ENCODE results near the gene JMJD1C.
A peak's percentile ranks its signal among the peaks of the same experiment; 100 is the strongest.
"Not testable (repeated sequence)": the region's sequence is repeated elsewhere in the genome, so short reads cannot be mapped to it uniquely, and the experiment has no call there.

JMJD1C gene

DNA sequence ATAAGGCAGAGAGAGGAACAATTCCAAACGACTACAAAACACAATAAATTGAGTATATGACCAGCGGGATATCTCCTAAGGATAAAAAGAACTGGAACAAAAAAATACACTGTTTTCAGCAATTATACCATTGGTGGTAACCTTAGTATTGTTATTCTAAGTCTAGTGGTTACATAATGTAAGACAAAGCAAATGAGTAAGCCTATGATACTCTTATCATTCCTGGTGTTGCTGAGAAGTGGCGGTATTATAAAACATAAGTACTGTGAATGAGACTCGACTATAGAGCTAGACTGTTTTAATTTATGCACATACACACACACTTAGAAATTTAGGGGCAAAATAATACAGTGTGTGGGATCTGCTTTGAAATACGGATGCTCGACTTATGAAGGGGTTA lies 225.0 kb downstream of the JMJD1C start:
- no peak for TF ChIP-seq ZFX (IDR thresholded peaks at IDR 0.05)
- TF ChIP-seq CTCF (conservative IDR thresholded peaks at IDR 0.05): no peak
- no peak overlapping the region for H3K27ac ChIP-seq

- H3K27ac ChIP-seq: no peak overlapping the region
- TF ChIP-seq ZFX (IDR thresholded peaks at IDR 0.05) (no peak), CTCF (conservative IDR thresholded peaks at IDR 0.05) (no peak)
These were observed 227.3 kb downstream of the JMJD1C start for GRCh38 chr10:63238501-63238900.

GRCh38 chr10:63237396-63237795 lies 228.4 kb downstream of the JMJD1C start:
- TF ChIP-seq ZFX (IDR thresholded peaks at IDR 0.05) (no peak), CTCF (conservative IDR thresholded peaks at IDR 0.05) (no peak)
- H3K27ac ChIP-seq: peak overlapping the region; percentile 46

DNA sequence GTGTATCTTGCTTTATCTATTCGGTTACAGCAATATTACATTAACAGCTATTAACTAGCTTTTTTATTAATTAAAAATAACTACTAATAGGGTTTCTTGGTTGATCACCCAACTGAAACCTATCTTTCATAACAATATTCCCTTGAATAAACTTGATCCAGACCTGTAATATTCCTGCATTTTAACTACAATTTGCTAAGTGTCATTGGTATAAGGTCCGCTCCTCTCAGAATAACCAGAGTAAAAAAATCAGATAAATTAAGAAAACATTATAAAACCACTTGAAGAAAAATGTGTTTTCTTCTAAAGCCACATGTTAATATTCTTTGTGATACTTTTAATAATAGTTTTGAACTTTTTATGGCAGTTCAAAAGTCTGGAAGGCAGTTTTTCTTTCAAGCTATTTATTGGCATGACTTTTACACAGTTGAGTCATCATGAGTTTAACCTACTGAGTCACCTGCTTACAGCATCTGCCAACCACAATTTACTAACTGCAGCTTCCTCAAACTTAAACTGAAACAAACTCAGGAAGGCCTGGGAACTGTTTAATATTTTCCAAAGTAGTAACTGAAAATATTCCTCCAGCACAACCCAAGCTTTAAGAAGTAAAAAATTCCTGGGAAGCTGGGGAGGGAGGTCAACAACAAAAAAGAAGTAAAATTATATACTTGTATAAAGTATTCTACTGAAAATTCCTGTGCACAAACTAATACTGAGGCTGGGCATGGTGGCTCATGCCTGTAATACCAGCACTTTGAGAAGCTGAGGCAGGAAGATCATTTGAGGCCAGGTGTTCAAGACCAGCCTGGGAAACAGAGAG lies 229.5 kb downstream of the JMJD1C start:
- TF ChIP-seq CTCF (conservative IDR thresholded peaks at IDR 0.05) (no peak), ZFX (IDR thresholded peaks at IDR 0.05) (no peak)

GRCh38 chr10:63235136-63235535 lies 230.6 kb downstream of the JMJD1C start:
- not testable (repeated sequence) for H3K27ac ChIP-seq

More for the DNA sequence above, 229.5 kb downstream of the JMJD1C start:
- H3K27ac ChIP-seq: peak overlapping the region; percentile 46; the same call in 1 of the 2 replicates

DNA sequence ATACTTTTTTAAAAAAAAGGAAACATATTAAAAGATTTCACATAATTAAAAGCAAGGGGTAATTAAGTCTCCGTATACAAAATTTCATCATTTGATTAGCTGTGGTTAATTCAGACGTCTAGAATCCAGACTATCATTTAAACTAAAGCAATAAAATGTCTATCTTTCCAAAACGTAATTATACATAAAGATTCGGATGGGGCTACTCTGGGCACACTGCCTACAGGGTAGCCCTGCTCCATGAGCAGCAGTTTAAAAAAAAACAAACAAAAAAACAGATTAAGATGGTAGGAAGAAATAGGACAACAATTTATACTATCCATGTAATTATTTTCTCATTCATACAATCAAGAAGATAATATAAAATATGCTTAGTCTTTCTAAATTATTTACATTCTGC lies 236.6 kb downstream of the JMJD1C start:
- H3K27ac ChIP-seq: no peak overlapping the region
- TF ChIP-seq CTCF (conservative IDR thresholded peaks at IDR 0.05) (no peak), ZFX (IDR thresholded peaks at IDR 0.05) (no peak)

GRCh38 chr10:63228237-63228636 lies 237.5 kb downstream of the JMJD1C start:
- no peak overlapping the region for H3K27ac ChIP-seq
- TF ChIP-seq CTCF (conservative IDR thresholded peaks at IDR 0.05) (no peak), ZFX (IDR thresholded peaks at IDR 0.05) (no peak)

Data from C4-2B (cell line).